ENCODE results near the gene TCF12.

TCF12 gene

DNA sequence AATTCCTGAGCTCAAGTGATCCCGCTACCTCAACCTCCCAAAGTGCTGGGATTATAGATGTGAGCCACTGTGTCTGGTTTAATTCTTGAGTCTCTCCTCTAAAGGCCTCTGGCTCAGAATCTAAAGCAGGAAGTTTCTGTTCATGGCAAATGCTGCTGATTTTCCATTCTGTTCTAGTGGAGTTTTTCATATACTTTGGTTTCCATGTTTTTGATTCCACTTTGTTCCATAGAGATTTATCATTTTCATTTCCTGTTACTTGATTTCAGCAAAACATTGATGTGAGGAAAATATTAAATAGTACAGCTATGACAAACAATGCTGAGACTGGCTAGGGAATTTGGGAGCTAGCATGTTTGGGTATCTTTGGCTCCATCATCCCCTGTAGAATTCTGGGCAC lies 205.6 kb downstream of the TCF12 start:
- TF ChIP-seq, protein P1, sequence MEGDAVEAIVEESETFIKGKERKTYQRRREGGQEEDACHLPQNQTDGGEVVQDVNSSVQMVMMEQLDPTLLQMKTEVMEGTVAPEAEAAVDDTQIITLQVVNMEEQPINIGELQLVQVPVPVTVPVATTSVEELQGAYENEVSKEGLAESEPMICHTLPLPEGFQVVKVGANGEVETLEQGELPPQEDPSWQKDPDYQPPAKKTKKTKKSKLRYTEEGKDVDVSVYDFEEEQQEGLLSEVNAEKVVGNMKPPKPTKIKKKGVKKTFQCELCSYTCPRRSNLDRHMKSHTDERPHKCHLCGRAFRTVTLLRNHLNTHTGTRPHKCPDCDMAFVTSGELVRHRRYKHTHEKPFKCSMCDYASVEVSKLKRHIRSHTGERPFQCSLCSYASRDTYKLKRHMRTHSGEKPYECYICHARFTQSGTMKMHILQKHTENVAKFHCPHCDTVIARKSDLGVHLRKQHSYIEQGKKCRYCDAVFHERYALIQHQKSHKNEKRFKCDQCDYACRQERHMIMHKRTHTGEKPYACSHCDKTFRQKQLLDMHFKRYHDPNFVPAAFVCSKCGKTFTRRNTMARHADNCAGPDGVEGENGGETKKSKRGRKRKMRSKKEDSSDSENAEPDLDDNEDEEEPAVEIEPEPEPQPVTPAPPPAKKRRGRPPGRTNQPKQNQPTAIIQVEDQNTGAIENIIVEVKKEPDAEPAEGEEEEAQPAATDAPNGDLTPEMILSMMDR (IDR thresholded peaks at IDR 0.05): no peak

DNA sequence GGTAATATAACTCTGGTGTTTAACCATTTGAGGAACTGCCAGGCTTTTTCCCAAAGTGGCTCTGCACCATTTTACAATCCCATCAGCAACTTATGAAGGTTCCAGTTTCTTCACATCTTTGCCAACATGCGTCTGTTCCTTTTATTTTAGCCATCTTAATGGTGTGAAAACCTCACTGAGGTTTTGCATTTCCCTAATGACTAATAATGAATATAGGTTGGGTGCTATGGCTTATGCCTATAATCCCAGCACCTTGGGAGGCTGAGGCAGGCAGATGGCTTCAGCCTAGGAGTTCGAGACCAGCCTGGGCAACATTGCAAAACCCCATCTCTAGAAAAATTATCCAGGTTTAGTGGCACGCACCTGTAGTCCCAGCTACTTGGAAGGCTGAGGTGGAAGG lies 210.6 kb downstream of the TCF12 start:
- TF ChIP-seq, protein P1 (IDR thresholded peaks at IDR 0.05): no peak

DNA sequence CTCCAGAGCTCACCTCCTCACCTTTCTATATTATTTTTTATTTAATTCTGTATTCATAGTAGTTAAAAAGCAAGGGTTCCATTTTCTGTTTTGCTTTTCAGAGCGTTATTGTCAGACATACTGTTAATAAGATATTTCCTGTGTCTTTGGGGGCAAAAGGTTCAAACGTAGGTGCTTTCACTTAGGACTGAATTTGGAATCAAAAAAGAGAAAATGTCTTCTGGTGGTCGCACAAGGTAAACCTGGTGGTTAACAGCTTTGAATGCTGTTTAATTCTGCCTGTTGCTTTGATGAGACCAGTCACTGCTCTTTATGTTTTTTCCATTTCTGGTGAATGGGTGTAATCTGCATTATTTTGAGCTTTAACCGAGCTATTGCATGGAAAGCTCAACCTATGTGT lies 212.5 kb downstream of the TCF12 start:
- TF ChIP-seq, protein P1 (IDR thresholded peaks at IDR 0.05): no peak

DNA sequence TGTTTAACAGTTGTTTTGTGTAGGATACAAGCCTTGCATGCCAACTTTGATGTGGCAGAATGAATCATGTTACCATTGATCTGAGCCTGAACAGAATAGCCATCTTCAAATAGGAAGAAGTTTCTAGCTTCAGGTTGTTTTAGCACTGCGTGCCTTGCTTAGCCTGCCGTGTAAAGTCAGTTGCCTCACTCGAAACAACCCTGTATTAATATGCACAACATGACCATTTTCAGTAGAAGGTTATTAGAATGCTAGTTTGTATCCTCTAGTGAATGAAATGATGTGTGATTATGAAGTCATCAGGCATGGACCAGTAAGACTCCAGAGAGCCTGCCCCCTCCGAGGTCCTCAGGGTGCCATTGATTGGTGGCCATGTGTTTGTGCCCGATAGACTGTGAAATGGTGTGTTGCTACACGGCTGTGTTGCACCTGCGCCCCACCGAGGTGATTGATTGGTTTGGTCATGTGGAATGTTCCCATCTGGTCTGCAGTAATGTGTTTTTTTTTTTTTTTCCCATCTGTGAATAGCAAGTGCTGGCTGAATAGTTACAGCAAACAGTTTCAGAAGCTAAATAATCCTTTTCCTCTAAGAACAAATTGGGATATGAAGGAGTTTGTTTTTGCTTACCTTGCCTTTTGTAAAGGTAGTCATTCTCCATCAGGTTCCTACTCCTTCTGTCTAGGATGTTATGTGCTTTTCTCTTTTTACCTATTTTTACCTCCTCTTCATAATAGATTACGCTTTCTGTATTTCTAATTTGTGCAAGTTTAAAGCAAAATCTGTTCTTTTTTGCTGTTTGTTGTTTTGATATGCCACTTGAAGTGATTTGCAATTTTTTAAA lies 214.9 kb downstream of the TCF12 start:
- TF ChIP-seq, protein P1 (IDR thresholded peaks at IDR 0.05): no peak

DNA sequence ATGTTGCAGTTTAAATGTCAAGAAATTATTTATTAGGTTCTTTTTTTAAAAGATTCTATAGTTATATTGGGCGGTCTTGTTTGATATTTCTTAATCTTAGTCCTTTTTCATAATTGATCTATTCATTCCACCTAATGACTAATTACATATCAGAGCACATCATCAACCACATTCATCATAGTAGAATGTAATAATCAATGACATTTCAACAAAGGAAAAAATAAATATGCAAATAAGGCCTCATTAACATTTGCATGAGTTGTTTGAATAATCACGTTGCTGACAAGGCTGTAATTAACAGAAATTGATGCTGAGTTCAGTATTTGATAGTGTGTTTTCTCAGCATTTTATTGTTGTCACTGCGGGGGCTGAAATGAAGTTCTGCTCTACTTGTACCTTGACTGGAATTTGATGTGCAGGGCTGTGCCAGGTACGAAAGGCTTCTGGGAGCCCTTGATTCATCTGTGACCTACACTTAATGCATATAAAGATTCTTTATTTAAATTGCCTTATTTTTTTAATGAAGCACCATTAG lies 215.7 kb downstream of the TCF12 start:
- TF ChIP-seq, protein P1 (IDR thresholded peaks at IDR 0.05): no peak

DNA sequence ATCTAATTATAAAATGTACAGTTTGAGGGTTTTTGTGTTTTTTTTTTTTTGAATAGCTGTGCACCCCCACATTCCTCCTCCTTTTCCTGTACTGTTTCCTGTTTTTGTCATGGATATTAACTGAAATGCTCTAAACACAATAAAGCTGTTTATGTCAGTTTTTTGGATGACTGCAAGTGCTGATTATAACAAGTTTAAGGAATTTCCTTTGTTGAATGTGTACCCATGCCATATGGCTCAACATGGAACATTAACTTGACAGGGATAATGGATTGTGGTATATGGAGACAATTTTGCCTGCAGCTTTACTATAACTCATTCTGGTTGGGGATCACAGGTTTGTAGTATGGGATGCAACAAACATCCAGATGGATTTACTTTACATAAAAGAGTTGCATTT lies 216.4 kb downstream of the TCF12 start:
- TF ChIP-seq, protein P1 (IDR thresholded peaks at IDR 0.05): no peak

DNA sequence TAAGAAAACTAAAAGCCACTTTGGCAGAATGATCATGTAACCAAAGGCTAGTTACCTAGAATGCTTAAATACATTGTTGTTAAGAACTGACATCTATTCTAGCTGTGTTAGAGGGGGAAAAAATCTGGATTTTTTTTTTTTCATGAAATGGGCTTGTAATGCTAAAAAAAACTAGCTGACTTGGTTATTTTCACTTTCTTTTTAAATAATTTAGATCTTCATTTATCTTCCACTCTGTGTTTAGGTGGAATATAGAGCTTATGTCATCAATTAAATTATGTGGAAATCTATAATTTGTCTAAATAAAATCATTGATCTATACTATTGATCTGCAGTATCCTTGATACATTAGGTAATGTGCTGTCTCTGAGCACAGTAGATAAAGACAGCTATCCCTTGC lies 217.4 kb downstream of the TCF12 start:
- TF ChIP-seq, protein P1 (IDR thresholded peaks at IDR 0.05): no peak

Measured in LNCAP (cell line).